Nephron (organoid): ENCODE data around the gene ARID1B.
"Not testable (repeated sequence)": the region's sequence is repeated elsewhere in the genome, so short reads cannot be mapped to it uniquely, and the experiment has no call there.

ENCODE experiments used
- H3K27ac Mint-ChIP-seq, 3 experiments: 2 replicates each; pipeline ENCODE4 v1.8.0; 2020; ENCODE audit warnings: mixed read lengths in 3 of 3, mild to moderate bottlenecking in 2 of 3, moderate library complexity in 1 of 3
- H3K27me3 Mint-ChIP-seq: 2 replicates; pipeline ENCODE4 v1.8.0; 2021; ENCODE audit warnings: low read depth, mild to moderate bottlenecking, moderate library complexity, mixed read lengths
- H3K36me3 Mint-ChIP-seq: 2 replicates; pipeline ENCODE4 v1.8.0; 2020; ENCODE audit warnings: low read depth, mixed read lengths
- H3K4me1 Mint-ChIP-seq: 2 replicates; pipeline ENCODE4 v1.8.0; 2020; ENCODE audit warnings: mixed read lengths
- H3K4me3 Mint-ChIP-seq, 3 experiments: 2 replicates each; pipeline ENCODE4 v1.8.0; 2020; ENCODE audit warnings: mild to moderate bottlenecking in 3 of 3, mixed read lengths in 3 of 3, moderate library complexity in 2 of 3
- H3K9me3 Mint-ChIP-seq: 2 replicates; pipeline ENCODE4 v1.8.0; 2020; ENCODE audit warnings: mixed read lengths
- CTCF ChIP-seq, 3 experiments: fragments of 200-600 bp; sonication (generic); IDR thresholded peaks; one replicate each; pipeline ENCODE4 v1.5.0; 2021; ENCODE audit warnings: antibody characterized with exemption in 3 of 3; ENCODE audit not compliant: unreplicated experiment in 3 of 3

The ARID1B gene

DNA sequence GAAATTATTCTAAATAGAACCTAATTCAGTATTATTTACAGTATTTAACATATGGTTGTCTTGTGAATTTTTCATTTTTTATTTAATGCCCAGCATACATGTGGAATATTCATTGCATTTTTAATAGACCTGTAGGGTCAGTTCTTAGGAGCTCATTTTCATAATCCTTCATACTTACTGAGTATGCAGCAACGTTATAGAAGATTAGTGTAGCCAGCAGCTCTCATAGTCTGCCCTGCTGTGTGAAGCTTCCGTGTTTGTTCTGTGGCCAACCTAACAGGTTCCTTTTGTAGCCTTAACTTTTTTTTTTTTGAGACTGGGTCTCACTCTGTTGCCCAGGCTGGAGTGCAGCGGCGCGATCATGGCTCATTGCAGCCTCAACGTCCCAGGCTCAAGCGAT lies 261.4 kb downstream of the ARID1B start:
- peaks cover 8% of the 10 kb centered on the region for H3K4me1 Mint-ChIP-seq
- TF ChIP-seq CTCF (IDR thresholded peaks at IDR 0.05; ENCODE audit: unreplicated experiment in 3 of 3): no peak
- no peaks in the 10 kb centered on the region for H3K9me3 Mint-ChIP-seq
- H3K27me3 Mint-ChIP-seq: no peaks in the 10 kb centered on the region
- H3K36me3 Mint-ChIP-seq: peaks cover 16% of the 10 kb centered on the region
- no peak overlapping the region for H3K4me3 Mint-ChIP-seq
- H3K27ac Mint-ChIP-seq: no peak overlapping the region

- H3K27me3 Mint-ChIP-seq, H3K4me3 Mint-ChIP-seq, H3K4me1 Mint-ChIP-seq, H3K9me3 Mint-ChIP-seq, H3K27ac Mint-ChIP-seq: not testable (repeated sequence)
- peaks cover 16% of the 10 kb centered on the region for H3K36me3 Mint-ChIP-seq
Observed at GRCh38 chr6:157039639-157040038, 262.5 kb downstream of the ARID1B start.

- TF ChIP-seq CTCF (IDR thresholded peaks at IDR 0.05; ENCODE audit: unreplicated experiment in 3 of 3): no peak
- Mint-ChIP-seq H3K36me3 (peaks cover 16% of the 10 kb centered on the region), H3K4me3 (no peak overlapping the region), H3K4me1 (no peaks in the 10 kb centered on the region), H3K9me3 (no peaks in the 10 kb centered on the region), H3K27ac (no peak overlapping the region), H3K27me3 (no peaks in the 10 kb centered on the region)
Observed at GRCh38 chr6:157040191-157040590, 263.0 kb downstream of the ARID1B start.

DNA sequence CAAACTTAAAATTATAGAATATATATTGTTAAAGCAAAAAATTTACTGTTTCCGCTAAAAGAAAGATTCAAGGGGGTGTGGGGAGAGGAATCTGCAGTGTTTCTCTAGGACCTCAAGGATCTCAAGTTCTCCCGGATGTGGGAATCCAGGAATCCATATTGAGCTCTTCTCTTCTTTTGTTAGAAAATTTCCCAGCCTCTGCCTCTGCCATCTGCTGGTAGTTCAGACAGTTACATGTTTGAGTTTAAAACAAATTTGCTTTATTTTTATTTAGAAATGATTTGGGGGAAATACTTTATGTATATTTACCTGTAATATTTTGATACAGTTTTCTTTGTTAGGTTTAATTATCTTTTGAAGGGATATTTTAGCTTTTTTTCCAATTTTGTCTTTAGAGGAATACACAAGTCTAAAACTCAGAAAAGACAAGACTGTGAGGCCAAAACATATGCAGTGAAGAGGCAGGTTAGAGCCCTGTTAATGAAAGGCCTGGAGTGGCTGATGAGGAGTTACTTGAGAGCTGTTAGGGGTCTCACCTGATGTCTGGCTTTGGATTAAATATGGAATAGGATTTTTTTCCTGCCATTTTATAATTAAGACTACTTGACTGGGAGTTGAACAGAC lies 268.8 kb downstream of the ARID1B start:
- Mint-ChIP-seq H3K27me3 (no peaks in the 10 kb centered on the region), H3K4me1 (peaks cover 31% of the 10 kb centered on the region), H3K36me3 (peaks cover 11% of the 10 kb centered on the region), H3K4me3 (no peak overlapping the region), H3K27ac (peak overlapping the region; percentile 69 to 85 (median 79)), H3K9me3 (no peaks in the 10 kb centered on the region)
- TF ChIP-seq CTCF (IDR thresholded peaks at IDR 0.05; ENCODE audit: unreplicated experiment in 3 of 3): peak; percentile 53 to 65 (median 59)

GRCh38 chr6:157046776-157047175 lies 269.6 kb downstream of the ARID1B start:
- TF ChIP-seq CTCF (IDR thresholded peaks at IDR 0.05; ENCODE audit: unreplicated experiment in 3 of 3): no peak
- Mint-ChIP-seq H3K9me3 (no peaks in the 10 kb centered on the region), H3K27me3 (no peaks in the 10 kb centered on the region), H3K27ac (peak overlapping the region in 2 of 3 experiments; percentile 13 to 70), H3K4me1 (peaks cover 34% of the 10 kb centered on the region), H3K4me3 (no peak overlapping the region), H3K36me3 (peaks cover 8% of the 10 kb centered on the region)

DNA sequence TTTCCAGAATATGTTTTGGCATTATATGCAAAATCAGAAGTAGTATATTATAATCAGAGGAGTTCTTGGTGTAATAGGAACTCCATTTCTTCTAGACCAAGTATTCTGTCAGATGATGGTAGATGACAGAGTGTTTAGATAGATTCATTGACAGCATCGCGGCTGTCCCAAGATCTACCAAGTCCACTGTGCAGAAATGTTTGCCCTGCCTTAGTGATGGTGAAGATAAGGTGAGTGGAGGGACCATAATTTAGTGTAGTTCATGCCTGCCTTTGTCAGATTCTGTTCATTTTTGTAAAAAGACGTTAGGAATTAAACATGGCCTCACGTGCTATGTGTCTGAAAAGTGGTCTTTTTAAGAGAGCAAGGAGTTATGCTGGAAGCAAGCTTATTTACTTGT lies 270.1 kb downstream of the ARID1B start:
- no peak overlapping the region for H3K4me3 Mint-ChIP-seq
- H3K4me1 Mint-ChIP-seq: peaks cover 34% of the 10 kb centered on the region
- no peaks in the 10 kb centered on the region for H3K9me3 Mint-ChIP-seq
- TF ChIP-seq CTCF (IDR thresholded peaks at IDR 0.05; ENCODE audit: unreplicated experiment in 3 of 3): no peak
- peak overlapping the region in 2 of 3 experiments; percentile 63 to 70 for H3K27ac Mint-ChIP-seq
- peaks cover 5% of the 10 kb centered on the region for H3K36me3 Mint-ChIP-seq
- H3K27me3 Mint-ChIP-seq: no peaks in the 10 kb centered on the region
